ENCODE measurements around the gene INPP1.

DNA sequence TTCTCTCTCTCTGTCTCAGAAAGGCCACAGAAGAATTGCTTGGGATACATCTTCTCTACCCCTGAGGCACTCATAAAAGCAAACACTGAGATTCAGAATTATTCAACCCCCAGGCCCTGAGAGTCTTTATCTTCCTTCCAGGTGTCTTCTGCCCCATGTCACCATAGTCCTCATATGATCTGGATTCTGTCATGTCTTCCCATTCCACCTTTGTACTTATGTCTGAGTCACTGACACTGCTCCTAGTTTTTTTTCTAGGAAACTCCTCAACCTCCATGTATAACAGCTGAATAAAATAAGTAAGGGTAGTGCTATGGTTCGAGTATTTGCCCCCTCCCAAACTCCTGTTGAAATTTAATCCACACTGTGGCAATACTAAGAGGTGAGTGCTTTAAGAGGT, 35.4 kb upstream of the INPP1 start:
- TF ChIP-seq TAF1 (IDR thresholded peaks at IDR 0.05; ENCODE audit: borderline replicate concordance, low read depth, low read length) (no peak), POLR2A (IDR thresholded peaks at IDR 0.05; ENCODE audit: low read depth, low read length) (no peak), POLR2AphosphoS5 (IDR thresholded peaks at IDR 0.05; ENCODE audit: low read depth, low read length) (no peak)
